GM18951 (cell line): ENCODE data around the gene ASAP2.

Experiments
- POLR2A ChIP-seq: IDR thresholded peaks from 4 replicates; pipeline ENCODE4 v1.6.1; 2011; ENCODE audit warnings: mild to moderate bottlenecking; ENCODE audit not compliant: insufficient read length, insufficient read depth; ENCODE audit errors: extremely low read depth
- in situ Hi-C: fragments of 300-500 bp; cut with MboI; formaldehyde crosslinking; loops from one replicate; pipeline ENCODE4 v1.12.0; 2022; ENCODE audit warnings: low sequenced_read_pairs, mixed read lengths, inconsistent platforms; ENCODE audit not compliant: unreplicated experiment

ASAP2 gene

DNA sequence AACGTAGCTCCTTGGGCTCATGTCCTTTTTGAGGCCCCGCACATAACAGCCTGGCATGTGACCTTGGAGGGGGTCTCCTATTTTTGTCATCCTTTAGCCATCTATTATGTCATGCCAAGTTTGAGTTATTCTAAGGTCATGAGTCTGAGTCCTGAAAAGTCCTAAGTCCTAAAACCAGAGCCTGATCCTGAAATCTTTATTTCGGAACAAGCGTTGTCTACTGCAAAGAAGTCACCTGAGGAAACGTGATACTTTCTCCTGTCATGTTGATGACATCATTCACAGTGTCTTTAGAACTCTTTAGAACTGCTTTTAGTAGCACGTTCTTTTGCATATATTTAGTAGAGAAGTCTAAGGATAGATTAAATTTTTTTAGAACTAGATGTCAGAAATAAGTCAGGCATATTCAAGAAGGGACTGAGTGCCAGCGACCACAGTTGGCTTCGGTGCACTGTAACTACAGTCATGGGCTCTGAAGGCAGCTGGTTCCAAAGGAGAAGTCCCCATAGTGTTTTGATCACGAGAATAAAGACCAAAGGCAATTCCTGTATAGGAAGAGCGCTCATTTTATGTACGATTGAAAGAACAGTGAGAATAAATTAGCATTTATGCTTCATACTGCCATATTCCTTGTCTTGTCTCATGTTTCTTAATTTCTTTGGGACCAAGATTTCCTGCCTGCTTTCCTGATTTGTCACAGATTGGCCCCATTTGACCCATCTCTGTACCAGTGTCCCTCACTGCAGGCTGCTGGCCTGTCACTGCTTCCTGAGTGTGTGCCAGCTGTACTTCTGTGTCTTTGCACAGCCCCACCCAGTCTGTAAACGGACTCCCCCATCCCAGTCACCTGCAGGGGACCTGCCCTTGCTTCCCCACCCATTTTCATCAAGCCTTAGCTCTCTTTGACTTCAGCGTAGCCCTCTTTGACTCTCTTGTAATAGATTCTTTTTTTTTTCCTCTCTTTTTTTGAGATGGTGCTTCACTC lies 75.8 kb downstream of the ASAP2 start:
- in situ Hi-C loops = no loop called here
- no peak for TF ChIP-seq POLR2A

- no peak for TF ChIP-seq POLR2A
- in situ Hi-C loops = no loop called here
These were observed 78.1 kb downstream of the ASAP2 start for GRCh38 chr2:9284521-9285297.

- in situ Hi-C loops = no loop called here
- no peak for TF ChIP-seq POLR2A
These were observed 78.8 kb downstream of the ASAP2 start for GRCh38 chr2:9285385-9285920.

- in situ Hi-C loops = no loop called here
- TF ChIP-seq POLR2A = no peak
These were observed 79.3 kb downstream of the ASAP2 start for GRCh38 chr2:9285921-9286320.

DNA sequence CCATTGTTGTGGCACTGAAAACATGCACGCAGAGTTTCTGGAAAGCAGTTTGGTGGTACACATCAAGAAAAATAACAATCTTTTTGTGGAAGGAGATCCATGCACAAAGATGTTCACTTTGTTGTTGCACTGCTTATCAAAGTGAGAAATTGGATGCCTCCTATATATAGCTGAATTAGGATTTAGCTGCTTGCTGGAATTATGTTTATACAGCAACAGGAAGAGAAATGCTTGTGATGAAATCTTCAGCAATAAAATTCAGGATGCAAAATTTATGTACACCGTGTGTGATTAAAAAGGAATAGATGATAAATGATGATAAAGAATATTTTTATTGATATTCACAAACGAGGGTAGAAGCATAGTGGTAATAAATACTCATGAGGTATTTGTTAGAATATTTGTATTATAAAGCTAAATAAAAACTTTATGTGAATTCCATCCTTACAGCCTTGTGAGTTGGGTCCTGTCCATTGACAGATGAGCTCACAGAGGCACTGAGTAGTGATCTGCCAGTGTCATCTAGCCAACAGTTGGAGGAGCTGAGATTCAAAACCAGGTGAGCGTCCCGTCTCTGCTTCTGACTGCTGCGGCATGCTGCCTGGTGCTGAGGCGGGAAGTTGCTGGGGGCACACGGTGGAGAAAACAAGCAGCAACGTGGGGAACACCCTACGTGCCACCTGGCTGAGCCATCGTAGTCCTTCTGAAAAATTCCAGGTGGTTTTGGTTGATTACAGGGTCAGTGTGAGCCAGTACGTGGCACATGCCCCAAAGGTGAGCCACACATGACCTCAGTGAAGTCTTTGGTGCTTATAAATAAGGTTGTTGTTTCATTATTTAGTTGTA lies 80.2 kb downstream of the ASAP2 start:
- in situ Hi-C loops = no loop called here
- TF ChIP-seq POLR2A = no peak

GRCh38 chr2:9287400-9288045 lies 80.9 kb downstream of the ASAP2 start:
- in situ Hi-C loops = no loop called here
- TF ChIP-seq POLR2A = no peak

- in situ Hi-C loops = no loop called here
These were observed 81.6 kb downstream of the ASAP2 start for GRCh38 chr2:9288233-9288632.

GRCh38 chr2:9288681-9289338 lies 82.2 kb downstream of the ASAP2 start:
- TF ChIP-seq POLR2A = no peak
- in situ Hi-C loops = no loop called here

More at GRCh38 chr2:9288233-9288632, 81.6 kb downstream of the ASAP2 start:
- no peak for TF ChIP-seq POLR2A

- no peak for TF ChIP-seq POLR2A
- in situ Hi-C loops = no loop called here
These were observed 84.7 kb downstream of the ASAP2 start for GRCh38 chr2:9291331-9291730.

GRCh38 chr2:9291866-9292265 lies 85.3 kb downstream of the ASAP2 start:
- in situ Hi-C loops = no loop called here
- no peak for TF ChIP-seq POLR2A

DNA sequence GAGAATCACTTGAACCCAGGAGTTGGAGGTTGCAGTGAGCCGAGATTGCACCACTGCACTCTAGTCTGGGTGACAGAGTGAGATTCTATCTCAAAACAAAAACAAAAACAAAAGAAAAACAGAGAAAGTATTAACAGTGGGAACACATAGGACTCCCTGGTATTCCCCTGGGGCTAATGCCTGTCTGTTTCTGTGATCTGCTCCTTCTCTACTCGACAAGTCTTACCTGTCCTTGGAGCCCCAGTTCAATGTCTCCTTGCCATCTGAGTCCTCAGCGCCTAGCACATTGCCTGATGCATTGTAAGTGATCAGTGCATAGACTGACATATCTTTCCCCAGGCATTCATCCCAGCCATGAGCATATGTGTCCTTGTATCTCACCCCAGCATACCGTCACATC lies 85.8 kb downstream of the ASAP2 start:
- no peak for TF ChIP-seq POLR2A
- in situ Hi-C loops = no loop called here

DNA sequence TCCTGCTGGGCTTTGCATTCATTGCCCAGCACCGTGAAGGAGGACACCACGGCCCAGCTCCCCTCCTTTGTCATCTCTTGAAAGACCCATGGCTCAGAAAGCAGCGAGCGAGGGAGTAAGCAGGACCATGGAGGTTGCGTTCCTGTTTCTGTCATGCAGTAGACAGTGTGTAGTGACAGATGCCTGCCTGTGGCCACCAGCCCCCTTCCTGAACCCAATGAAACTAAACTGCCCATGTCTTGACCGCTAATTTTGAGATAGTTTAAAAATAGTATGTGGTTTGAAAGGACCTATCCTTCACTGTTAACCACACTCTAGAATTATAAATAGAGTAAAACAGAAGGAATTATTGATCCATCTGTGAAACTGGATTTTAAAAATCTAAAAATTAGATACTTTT lies 88.2 kb downstream of the ASAP2 start:
- TF ChIP-seq POLR2A = no peak
- in situ Hi-C loops = no loop called here
